Measurements from ENCODE around the gene HIRA. TPM values are rescaled to one million over a fixed set of nuclear protein-coding genes. Genes with fewer than 3 reads are reported as not detected.
A peak's percentile ranks its signal among the peaks of the same experiment; 100 is the strongest.
"Not testable (repeated sequence)": the region's sequence is repeated elsewhere in the genome, so short reads cannot be mapped to it uniquely, and the experiment has no call there.

HIRA gene
- total RNA-seq, 1 experiment from 2014 or later = 20.0 TPM

DNA sequence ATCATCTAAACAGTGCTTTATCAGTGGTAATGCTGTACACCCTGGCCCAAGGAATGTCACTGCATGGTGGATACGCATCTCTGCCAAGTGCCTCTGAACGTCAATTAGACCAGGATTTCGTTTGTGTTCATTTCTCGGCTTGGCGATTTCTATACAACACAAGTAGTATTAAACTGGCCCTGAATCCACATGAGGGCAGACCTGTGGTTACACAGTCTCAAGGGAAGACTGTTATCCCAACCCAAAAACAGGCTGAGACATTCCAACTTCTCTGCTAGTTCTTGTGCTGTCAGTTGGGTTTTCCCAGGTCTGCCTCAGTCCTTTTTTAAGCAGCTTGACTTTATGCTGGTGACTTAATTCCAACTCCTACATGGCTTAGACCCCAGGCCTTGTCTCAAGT, 58.1 kb downstream of the HIRA start:
- H3K9me3 ChIP-seq (ENCODE audit: low read length) = no peaks in the 10 kb centered on the region
- H3K9ac ChIP-seq (ENCODE audit: low read length) = no peak overlapping the region
- H3K79me2 ChIP-seq (ENCODE audit: low read length) = no peaks in the 10 kb centered on the region
- no peak overlapping the region for H3K27ac ChIP-seq (ENCODE audit: low read length)
- no peak overlapping the region for H3K4me2 ChIP-seq (ENCODE audit: low read depth, low read length, poor library complexity, severe bottlenecking)
- H3K4me1 ChIP-seq (ENCODE audit: low read length) = peaks cover 7% of the 10 kb centered on the region; the same call in 1 of the 2 replicates
- H3K36me3 ChIP-seq (ENCODE audit: insufficient read depth, low read length) = peaks cover 62% of the 10 kb centered on the region
- H2AFZ ChIP-seq (ENCODE audit: low read length) = no peak overlapping the region
- H3K4me3 ChIP-seq (ENCODE audit: low read length) = no peak overlapping the region
- no peaks in the 10 kb centered on the region for H4K20me1 ChIP-seq (ENCODE audit: insufficient read depth, low read depth, low read length)
- no peaks in the 10 kb centered on the region for H3K9me2 ChIP-seq (replicated peaks; ENCODE audit: insufficient read depth, low read length)
- no peaks in the 10 kb centered on the region for H3K27me3 ChIP-seq (ENCODE audit: low read length)
- DNase-seq = no peak

DNA sequence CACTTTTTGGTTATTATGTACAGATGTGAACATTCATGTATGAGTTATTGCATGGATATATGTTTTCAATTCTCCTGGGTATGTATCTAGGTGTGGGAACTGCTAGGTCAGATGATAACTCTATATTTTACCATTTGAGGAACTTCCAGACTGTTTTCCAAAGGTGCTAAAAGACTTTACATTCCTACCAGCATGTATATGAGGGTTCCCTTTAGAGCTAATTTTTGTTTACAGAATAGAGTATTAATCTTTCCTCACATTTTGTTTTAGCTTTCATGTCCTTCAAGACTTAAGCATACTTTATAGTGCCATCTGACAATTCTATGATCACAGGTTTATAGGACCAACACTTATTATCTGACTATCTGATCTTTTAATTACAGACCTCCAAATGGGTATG, 59.6 kb downstream of the HIRA start:
- DNase-seq = no peak
- Histone ChIP-seq H3K9me3 (ENCODE audit: low read length) (no peaks in the 10 kb centered on the region), H4K20me1 (ENCODE audit: insufficient read depth, low read depth, low read length) (no peaks in the 10 kb centered on the region), H2AFZ (ENCODE audit: low read length) (no peak overlapping the region), H3K27ac (ENCODE audit: low read length) (no peak overlapping the region), H3K36me3 (ENCODE audit: insufficient read depth, low read length) (peaks cover 60% of the 10 kb centered on the region), H3K79me2 (ENCODE audit: low read length) (no peaks in the 10 kb centered on the region), H3K9me2 (replicated peaks; ENCODE audit: insufficient read depth, low read length) (no peaks in the 10 kb centered on the region), H3K27me3 (ENCODE audit: low read length) (no peaks in the 10 kb centered on the region), H3K9ac (ENCODE audit: low read length) (no peak overlapping the region), H3K4me1 (ENCODE audit: low read length) (peaks cover 16% of the 10 kb centered on the region), H3K4me2 (ENCODE audit: low read depth, low read length, poor library complexity, severe bottlenecking) (no peak overlapping the region), H3K4me3 (ENCODE audit: low read length) (no peak overlapping the region)

DNA sequence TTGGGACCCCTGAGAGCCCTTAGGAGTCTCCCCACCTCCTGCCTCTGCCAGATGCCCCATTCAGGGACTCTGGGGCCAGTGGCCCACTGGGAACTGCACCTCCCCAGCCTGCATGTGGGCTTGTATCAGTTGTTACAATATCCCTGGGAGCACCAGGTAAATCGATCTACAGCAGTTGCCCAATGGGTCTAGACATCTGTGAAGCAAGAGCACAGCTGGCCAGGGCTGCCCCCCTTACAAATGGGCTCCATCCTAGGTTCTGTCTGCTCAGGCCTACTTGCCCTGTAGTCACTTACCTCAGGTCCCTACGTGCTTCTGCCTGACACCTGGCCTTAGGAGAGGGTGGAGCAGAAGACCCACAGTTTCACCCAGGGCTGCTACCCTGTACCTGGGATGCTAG, 62.7 kb downstream of the HIRA start:
- Histone ChIP-seq H4K20me1 (ENCODE audit: insufficient read depth, low read depth, low read length) (no peaks in the 10 kb centered on the region), H3K9ac (ENCODE audit: low read length) (no peak overlapping the region), H3K27me3 (ENCODE audit: low read length) (no peaks in the 10 kb centered on the region), H3K9me3 (ENCODE audit: low read length) (no peaks in the 10 kb centered on the region), H3K27ac (ENCODE audit: low read length) (no peak overlapping the region), H2AFZ (ENCODE audit: low read length) (no peak overlapping the region), H3K4me1 (ENCODE audit: low read length) (peaks cover 16% of the 10 kb centered on the region), H3K4me3 (ENCODE audit: low read length) (no peak overlapping the region), H3K79me2 (ENCODE audit: low read length) (no peaks in the 10 kb centered on the region), H3K36me3 (ENCODE audit: insufficient read depth, low read length) (peaks cover 48% of the 10 kb centered on the region), H3K4me2 (ENCODE audit: low read depth, low read length, poor library complexity, severe bottlenecking) (no peak overlapping the region), H3K9me2 (replicated peaks; ENCODE audit: insufficient read depth, low read length) (no peaks in the 10 kb centered on the region)
- DNase-seq = no peak

DNA sequence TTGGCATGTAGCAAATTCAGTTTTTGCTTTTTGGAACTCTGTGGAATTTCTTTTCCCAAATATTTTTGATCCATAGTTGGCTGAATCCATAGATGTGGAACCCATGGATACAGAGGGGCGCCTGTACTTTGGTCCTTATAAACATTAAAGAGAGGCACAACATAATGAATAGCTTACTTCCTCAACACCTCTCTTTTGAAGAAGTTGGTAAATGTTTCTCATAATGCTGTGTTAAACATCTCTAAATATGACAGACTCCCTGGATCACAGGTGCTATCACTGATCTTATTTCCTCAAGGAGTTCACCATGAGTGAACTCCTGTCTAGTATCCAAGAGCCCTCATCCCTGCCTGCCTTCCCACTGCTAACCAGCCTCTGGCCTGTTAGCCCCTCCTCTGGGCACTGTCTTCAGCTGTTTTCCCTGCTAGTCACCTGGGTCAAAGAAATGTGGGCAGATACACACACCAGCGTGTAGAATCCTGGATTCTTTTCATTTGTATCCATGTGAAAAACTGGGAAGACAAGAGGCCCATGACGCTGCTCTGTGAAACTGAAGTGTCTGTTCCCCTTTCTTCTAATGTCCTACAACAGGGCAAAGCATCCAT, 63.7 kb downstream of the HIRA start:
- Histone ChIP-seq H3K27me3 (ENCODE audit: low read length) (no peaks in the 10 kb centered on the region), H3K9ac (ENCODE audit: low read length) (no peak overlapping the region), H3K27ac (ENCODE audit: low read length) (no peak overlapping the region), H3K9me2 (replicated peaks; ENCODE audit: insufficient read depth, low read length) (no peaks in the 10 kb centered on the region), H3K4me3 (ENCODE audit: low read length) (no peak overlapping the region), H3K4me1 (ENCODE audit: low read length) (peaks cover 16% of the 10 kb centered on the region), H3K9me3 (ENCODE audit: low read length) (no peaks in the 10 kb centered on the region), H4K20me1 (ENCODE audit: insufficient read depth, low read depth, low read length) (no peaks in the 10 kb centered on the region), H2AFZ (ENCODE audit: low read length) (no peak overlapping the region), H3K36me3 (ENCODE audit: insufficient read depth, low read length) (peaks cover 42% of the 10 kb centered on the region), H3K79me2 (ENCODE audit: low read length) (no peaks in the 10 kb centered on the region), H3K4me2 (ENCODE audit: low read depth, low read length, poor library complexity, severe bottlenecking) (no peak overlapping the region)
- no peak for DNase-seq

DNA sequence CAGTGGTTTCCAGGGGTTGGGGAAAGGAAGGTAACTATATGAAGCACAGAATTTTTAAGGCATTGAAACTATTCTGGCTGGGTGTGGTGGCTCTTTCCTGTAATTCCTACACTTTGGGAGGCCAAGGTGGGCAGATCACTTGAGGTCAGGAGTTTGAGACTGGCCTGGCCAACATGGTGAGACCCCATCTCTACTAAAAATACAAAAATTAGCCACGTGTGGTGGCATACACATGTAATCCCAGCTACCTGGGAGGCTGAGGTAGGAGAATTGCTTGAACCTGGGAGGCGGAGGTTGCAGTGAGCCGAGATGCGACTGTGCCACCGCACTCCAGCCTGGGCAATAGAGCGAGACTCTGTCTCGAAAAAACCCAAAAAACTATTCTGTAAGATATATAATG, 68.0 kb downstream of the HIRA start:
- not testable (repeated sequence) for H3K4me2 ChIP-seq (ENCODE audit: low read depth, low read length, poor library complexity, severe bottlenecking); H2AFZ ChIP-seq (ENCODE audit: low read length); H3K27me3 ChIP-seq (ENCODE audit: low read length); H3K27ac ChIP-seq (ENCODE audit: low read length); H3K9me3 ChIP-seq (ENCODE audit: low read length); H4K20me1 ChIP-seq (ENCODE audit: insufficient read depth, low read depth, low read length); H3K9ac ChIP-seq (ENCODE audit: low read length); H3K4me3 ChIP-seq (ENCODE audit: low read length); H3K79me2 ChIP-seq (ENCODE audit: low read length); DNase-seq; H3K9me2 ChIP-seq (replicated peaks; ENCODE audit: insufficient read depth, low read length)
- Histone ChIP-seq H3K36me3 (ENCODE audit: insufficient read depth, low read length) (peaks cover 31% of the 10 kb centered on the region), H3K4me1 (ENCODE audit: low read length) (peaks cover 23% of the 10 kb centered on the region)

DNA sequence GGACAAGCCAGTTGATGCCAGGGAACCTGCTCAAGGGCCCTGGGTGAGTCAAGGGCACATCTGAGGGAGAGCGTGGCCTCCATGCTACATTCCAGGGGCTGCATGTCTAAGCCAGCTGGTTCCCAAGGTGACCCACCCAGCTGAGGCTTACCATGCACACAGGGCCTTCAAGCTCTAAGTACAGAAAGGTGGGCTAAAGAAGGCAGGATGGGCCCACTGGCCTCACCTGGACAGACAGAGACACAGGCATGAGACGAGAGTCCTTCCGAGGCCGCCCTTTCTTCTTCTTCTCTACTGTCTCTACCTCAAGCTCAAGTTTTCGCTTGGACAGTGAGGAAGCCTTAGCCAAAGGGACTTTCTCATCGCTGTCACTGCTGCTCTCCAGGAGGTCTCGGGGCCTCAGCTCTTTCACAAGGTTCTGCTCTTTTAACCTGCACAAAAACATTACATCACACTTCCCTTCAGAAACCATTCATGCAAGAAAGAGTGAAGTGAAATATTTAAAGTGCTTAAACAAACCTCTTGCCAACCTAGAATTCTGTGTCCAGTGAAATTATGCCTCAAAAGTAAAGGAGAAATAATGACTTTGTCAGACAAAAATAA, 69.9 kb downstream of the HIRA start:
- Histone ChIP-seq H3K9ac (ENCODE audit: low read length) (no peak overlapping the region), H3K4me3 (ENCODE audit: low read length) (no peak overlapping the region), H3K27me3 (ENCODE audit: low read length) (no peaks in the 10 kb centered on the region), H4K20me1 (ENCODE audit: insufficient read depth, low read depth, low read length) (no peaks in the 10 kb centered on the region), H2AFZ (ENCODE audit: low read length) (no peak overlapping the region), H3K27ac (ENCODE audit: low read length) (no peak overlapping the region), H3K9me2 (replicated peaks; ENCODE audit: insufficient read depth, low read length) (no peaks in the 10 kb centered on the region), H3K36me3 (ENCODE audit: insufficient read depth, low read length) (peaks cover 29% of the 10 kb centered on the region), H3K4me2 (ENCODE audit: low read depth, low read length, poor library complexity, severe bottlenecking) (no peak overlapping the region), H3K9me3 (ENCODE audit: low read length) (no peaks in the 10 kb centered on the region), H3K4me1 (ENCODE audit: low read length) (peaks cover 13% of the 10 kb centered on the region), H3K79me2 (ENCODE audit: low read length) (no peaks in the 10 kb centered on the region)
- peak; percentile 69 for DNase-seq

DNA sequence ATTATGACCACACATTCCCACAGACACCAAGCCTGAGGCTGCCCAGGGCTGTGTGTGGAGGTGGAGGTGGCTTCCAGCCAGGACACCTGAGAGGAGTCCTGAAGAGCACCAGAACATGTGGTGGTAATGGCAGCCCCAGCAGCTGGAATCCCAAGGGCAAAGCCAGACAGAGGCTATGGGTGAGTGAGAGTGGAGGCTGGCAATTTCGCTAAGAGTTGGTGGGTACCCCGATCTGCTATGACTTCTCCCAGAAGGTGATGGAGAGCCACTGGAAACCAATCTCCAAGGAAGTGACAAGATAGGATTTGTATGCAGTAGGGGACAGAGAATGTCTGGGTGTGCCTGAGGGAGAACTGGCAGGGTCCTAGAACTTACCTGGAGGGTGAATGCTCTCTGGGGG, 70.7 kb downstream of the HIRA start:
- peaks cover 26% of the 10 kb centered on the region for H3K36me3 ChIP-seq (ENCODE audit: insufficient read depth, low read length)
- no peak overlapping the region for H3K27ac ChIP-seq (ENCODE audit: low read length)
- H2AFZ ChIP-seq (ENCODE audit: low read length) = no peak overlapping the region
- DNase-seq = no peak
- H3K4me3 ChIP-seq (ENCODE audit: low read length) = no peak overlapping the region
- no peaks in the 10 kb centered on the region for H3K9me2 ChIP-seq (replicated peaks; ENCODE audit: insufficient read depth, low read length)
- no peaks in the 10 kb centered on the region for H4K20me1 ChIP-seq (ENCODE audit: insufficient read depth, low read depth, low read length)
- no peak overlapping the region for H3K9ac ChIP-seq (ENCODE audit: low read length)
- no peaks in the 10 kb centered on the region for H3K9me3 ChIP-seq (ENCODE audit: low read length)
- H3K79me2 ChIP-seq (ENCODE audit: low read length) = no peaks in the 10 kb centered on the region
- peaks cover 13% of the 10 kb centered on the region for H3K4me1 ChIP-seq (ENCODE audit: low read length)
- H3K27me3 ChIP-seq (ENCODE audit: low read length) = no peaks in the 10 kb centered on the region
- no peak overlapping the region for H3K4me2 ChIP-seq (ENCODE audit: low read depth, low read length, poor library complexity, severe bottlenecking)

DNA sequence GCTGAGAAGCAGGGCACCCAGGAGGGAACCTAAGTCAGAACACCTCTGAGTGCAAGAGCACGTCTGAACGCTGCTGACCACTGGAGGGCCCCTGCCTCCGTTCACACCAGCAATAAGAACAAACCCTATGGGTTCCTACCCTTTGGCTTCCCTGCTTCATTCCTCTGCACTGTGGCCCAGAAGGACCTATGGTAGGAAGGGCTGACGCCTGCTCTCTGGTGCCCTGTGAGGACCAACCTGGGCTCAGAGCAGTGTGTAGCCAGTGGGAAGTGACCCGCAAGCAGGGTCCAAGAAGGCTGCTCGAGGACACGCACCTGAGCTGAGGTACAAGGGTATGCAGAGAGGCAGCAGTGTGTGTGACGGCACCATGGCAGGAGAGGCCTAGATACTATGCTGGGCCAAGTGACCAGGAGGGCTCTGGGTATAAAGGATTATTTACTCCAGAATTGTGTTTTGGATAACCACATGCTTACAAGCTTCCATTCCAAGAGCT, 71.2 kb downstream of the HIRA start:
- no peak overlapping the region for H3K4me3 ChIP-seq (ENCODE audit: low read length)
- H3K4me1 ChIP-seq (ENCODE audit: low read length) = peaks cover 13% of the 10 kb centered on the region
- no peaks in the 10 kb centered on the region for H3K9me2 ChIP-seq (replicated peaks; ENCODE audit: insufficient read depth, low read length)
- H3K9ac ChIP-seq (ENCODE audit: low read length) = no peak overlapping the region
- H3K79me2 ChIP-seq (ENCODE audit: low read length) = no peaks in the 10 kb centered on the region
- H3K36me3 ChIP-seq (ENCODE audit: insufficient read depth, low read length) = peaks cover 26% of the 10 kb centered on the region
- no peak overlapping the region for H2AFZ ChIP-seq (ENCODE audit: low read length)
- no peak overlapping the region for H3K27ac ChIP-seq (ENCODE audit: low read length)
- no peaks in the 10 kb centered on the region for H3K9me3 ChIP-seq (ENCODE audit: low read length)
- DNase-seq = no peak
- H3K27me3 ChIP-seq (ENCODE audit: low read length) = no peaks in the 10 kb centered on the region
- no peak overlapping the region for H3K4me2 ChIP-seq (ENCODE audit: low read depth, low read length, poor library complexity, severe bottlenecking)
- H4K20me1 ChIP-seq (ENCODE audit: insufficient read depth, low read depth, low read length) = no peaks in the 10 kb centered on the region

All from Karpas-422 (cell line).